A375 (cell line): Measurements from ENCODE around the gene B3GNT7. TPM values are rescaled to one million over a fixed set of nuclear protein-coding genes. Genes with fewer than 3 reads are reported as not detected.

ENCODE experiments used
- small RNA-seq: library from RNA; depleted of rRNA; stranded (forward); fragments of <200 nt; gene quantifications from one replicate; pipeline ENCODE3, GENCODE V24; 2014
- total RNA-seq: library from RNA; depleted of rRNA; stranded (reverse); fragments of >200 nt; shearing (Covaris generic); gene quantifications from 2 replicates; pipeline ENCODE4 v1.2.3, GENCODE V29; 2014; rRNA removed

The B3GNT7 gene, protein sequence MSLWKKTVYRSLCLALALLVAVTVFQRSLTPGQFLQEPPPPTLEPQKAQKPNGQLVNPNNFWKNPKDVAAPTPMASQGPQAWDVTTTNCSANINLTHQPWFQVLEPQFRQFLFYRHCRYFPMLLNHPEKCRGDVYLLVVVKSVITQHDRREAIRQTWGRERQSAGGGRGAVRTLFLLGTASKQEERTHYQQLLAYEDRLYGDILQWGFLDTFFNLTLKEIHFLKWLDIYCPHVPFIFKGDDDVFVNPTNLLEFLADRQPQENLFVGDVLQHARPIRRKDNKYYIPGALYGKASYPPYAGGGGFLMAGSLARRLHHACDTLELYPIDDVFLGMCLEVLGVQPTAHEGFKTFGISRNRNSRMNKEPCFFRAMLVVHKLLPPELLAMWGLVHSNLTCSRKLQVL
- total RNA-seq = 47.2 and 52.3 TPM in 2 replicates

GRCh38 chr2:231395188-231396057, at the start of gene B3GNT7:
B3GNT7 (plus strand) TSS chr2:231395710; CDS start chr2:231395804, 94 bp downstream.

Small RNA genes lying within 50 kb of the gene (small RNA-seq; reads per million reads assigned to genes)
- gene MIR4777 = not detected

Other genes with a start within 250 kb of the B3GNT7 start
- 26.9 and 37.6 TPM in 2 replicates for gene ARMC9, start 197.1 kb upstream of the B3GNT7 start, total RNA-seq
- gene NCL, start 68.8 kb downstream of the B3GNT7 start, total RNA-seq = 364 and 366 TPM in 2 replicates
- not detected in 2 replicates for gene NMUR1, start 134.7 kb downstream of the B3GNT7 start, total RNA-seq
- not detected in 2 replicates for gene TEX44, start 197.2 kb downstream of the B3GNT7 start, total RNA-seq